ENCODE measurements around the gene GYG2. TPM values are rescaled to one million over a fixed set of nuclear protein-coding genes. Genes with fewer than 3 reads are reported as not detected.
"Not testable (repeated sequence)": the region's sequence is repeated elsewhere in the genome, so short reads cannot be mapped to it uniquely, and the experiment has no call there.

The GYG2 gene
- 3.2 and 3.7 TPM in 2 replicates for total RNA-seq (2014; rRNA removed; shearing (Covaris generic); ENCODE audit: low replicate concordance)

GRCh38 chrX:2828344-2828958 lies at the start of gene GYG2:
TSS of gene GYG2 (plus strand) at chrX:2828930. CDS start at chrX:2830189, 1,259 bp downstream.
- in situ Hi-C loops (cut with HindIII; ENCODE audit: low pct_unique_long_range_greater_than_20kb, low sequenced_read_pairs): no loop called here
- peak; percentile 28 for DNase-seq (ENCODE audit: low read depth)

- in situ Hi-C loops (cut with HindIII; ENCODE audit: low pct_unique_long_range_greater_than_20kb, low sequenced_read_pairs); DNase-seq (ENCODE audit: low read depth): not testable (repeated sequence)
Observed at GRCh38 chrX:2780472-2781225, 48.1 kb upstream of the GYG2 start.

GRCh38 chrX:2781226-2781571 lies 47.5 kb upstream of the GYG2 start:
- in situ Hi-C loops (cut with HindIII; ENCODE audit: low pct_unique_long_range_greater_than_20kb, low sequenced_read_pairs): no loop called here

GRCh38 chrX:2781698-2782097 lies 47.0 kb upstream of the GYG2 start:
- in situ Hi-C loops (cut with HindIII; ENCODE audit: low pct_unique_long_range_greater_than_20kb, low sequenced_read_pairs): no loop called here
- no peak for DNase-seq (ENCODE audit: low read depth)

More at GRCh38 chrX:2781226-2781571, 47.5 kb upstream of the GYG2 start:
- DNase-seq (ENCODE audit: low read depth): no peak

GRCh38 chrX:2782171-2782570 lies 46.6 kb upstream of the GYG2 start:
- DNase-seq (ENCODE audit: low read depth): no peak
- in situ Hi-C loops (cut with HindIII; ENCODE audit: low pct_unique_long_range_greater_than_20kb, low sequenced_read_pairs): no loop called here

- in situ Hi-C loops (cut with HindIII; ENCODE audit: low pct_unique_long_range_greater_than_20kb, low sequenced_read_pairs): no loop called here
- DNase-seq (ENCODE audit: low read depth): no peak
Observed at GRCh38 chrX:2782778-2783177, 46.0 kb upstream of the GYG2 start.

GRCh38 chrX:2784026-2784425 lies 44.7 kb upstream of the GYG2 start:
- in situ Hi-C loops (cut with HindIII; ENCODE audit: low pct_unique_long_range_greater_than_20kb, low sequenced_read_pairs): no loop called here

GRCh38 chrX:2785538-2785937 lies 43.2 kb upstream of the GYG2 start:
- DNase-seq (ENCODE audit: low read depth): no peak
- in situ Hi-C loops (cut with HindIII; ENCODE audit: low pct_unique_long_range_greater_than_20kb, low sequenced_read_pairs): no loop called here

More at GRCh38 chrX:2784026-2784425, 44.7 kb upstream of the GYG2 start:
- DNase-seq (ENCODE audit: low read depth): no peak

- in situ Hi-C loops (cut with HindIII; ENCODE audit: low pct_unique_long_range_greater_than_20kb, low sequenced_read_pairs): no loop called here
- DNase-seq (ENCODE audit: low read depth): no peak
Observed at GRCh38 chrX:2788980-2789379, 39.8 kb upstream of the GYG2 start.

- DNase-seq (ENCODE audit: low read depth): no peak
- in situ Hi-C loops (cut with HindIII; ENCODE audit: low pct_unique_long_range_greater_than_20kb, low sequenced_read_pairs): no loop called here
Observed at GRCh38 chrX:2789569-2789968, 39.2 kb upstream of the GYG2 start.

- DNase-seq (ENCODE audit: low read depth): no peak
- in situ Hi-C loops (cut with HindIII; ENCODE audit: low pct_unique_long_range_greater_than_20kb, low sequenced_read_pairs): no loop called here
Observed at GRCh38 chrX:2793752-2794151, 35.0 kb upstream of the GYG2 start.

- in situ Hi-C loops (cut with HindIII; ENCODE audit: low pct_unique_long_range_greater_than_20kb, low sequenced_read_pairs): no loop called here
Observed at GRCh38 chrX:2794336-2794735, 34.4 kb upstream of the GYG2 start.

GRCh38 chrX:2796808-2797207 lies 31.9 kb upstream of the GYG2 start:
- DNase-seq (ENCODE audit: low read depth); in situ Hi-C loops (cut with HindIII; ENCODE audit: low pct_unique_long_range_greater_than_20kb, low sequenced_read_pairs): not testable (repeated sequence)

More at GRCh38 chrX:2794336-2794735, 34.4 kb upstream of the GYG2 start:
- no peak for DNase-seq (ENCODE audit: low read depth)

GRCh38 chrX:2799369-2799768 lies 29.4 kb upstream of the GYG2 start:
- in situ Hi-C loops (cut with HindIII; ENCODE audit: low pct_unique_long_range_greater_than_20kb, low sequenced_read_pairs): no loop called here
- DNase-seq (ENCODE audit: low read depth): no peak

GRCh38 chrX:2799980-2800379 lies 28.8 kb upstream of the GYG2 start:
- in situ Hi-C loops (cut with HindIII; ENCODE audit: low pct_unique_long_range_greater_than_20kb, low sequenced_read_pairs); DNase-seq (ENCODE audit: low read depth): not testable (repeated sequence)

- in situ Hi-C loops (cut with HindIII; ENCODE audit: low pct_unique_long_range_greater_than_20kb, low sequenced_read_pairs): no loop called here
- no peak for DNase-seq (ENCODE audit: low read depth)
Observed at GRCh38 chrX:2801223-2801622, 27.5 kb upstream of the GYG2 start.

GRCh38 chrX:2802376-2803090 lies 26.2 kb upstream of the GYG2 start:
- DNase-seq (ENCODE audit: low read depth); in situ Hi-C loops (cut with HindIII; ENCODE audit: low pct_unique_long_range_greater_than_20kb, low sequenced_read_pairs): not testable (repeated sequence)

- DNase-seq (ENCODE audit: low read depth); in situ Hi-C loops (cut with HindIII; ENCODE audit: low pct_unique_long_range_greater_than_20kb, low sequenced_read_pairs): not testable (repeated sequence)
Observed at GRCh38 chrX:2803486-2803885, 25.2 kb upstream of the GYG2 start.
